GM12892 (cell line): ENCODE data around the gene ELK4.

Source experiments
- POLR2A ChIP-seq: IDR thresholded peaks from 2 replicates; pipeline ENCODE4 v1.6.1; 2011; ENCODE audit warnings: low read depth, low read length, control low read depth
- POLR2AphosphoS5 ChIP-seq: IDR thresholded peaks from 2 replicates; pipeline ENCODE4 v1.6.1; 2011; ENCODE audit warnings: low read depth, low read length, control low read depth
- TAF1 ChIP-seq: IDR thresholded peaks from 2 replicates; pipeline ENCODE4 v1.6.1; 2011; ENCODE audit warnings: low read depth, mild to moderate bottlenecking, control low read depth, low read length, borderline replicate concordance

DNA sequence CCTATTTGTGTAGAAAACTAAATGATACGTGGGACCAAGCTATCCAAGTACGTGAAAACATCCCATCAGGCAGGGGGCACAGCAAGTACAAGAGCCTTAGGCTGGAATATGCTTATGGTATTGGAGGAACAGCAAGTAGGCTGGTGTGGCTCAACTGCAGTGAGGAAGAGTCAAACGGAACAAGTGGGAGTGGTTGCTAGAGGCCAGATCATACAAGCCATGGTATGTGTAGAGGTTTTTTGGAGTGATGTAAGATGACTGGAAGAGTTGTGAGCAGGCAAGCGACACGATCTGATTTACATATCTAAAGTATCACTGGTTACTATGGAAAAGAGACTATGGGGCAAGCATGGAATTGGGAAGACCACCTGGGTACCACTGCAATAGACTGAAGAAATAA, 27.8 kb downstream of the ELK4 start:
- no peak for TF ChIP-seq POLR2A
- TF ChIP-seq TAF1: no peak
- no peak for TF ChIP-seq POLR2AphosphoS5
